ENCODE results near the gene SLC6A12.

- TF ChIP-seq CTCF (conservative IDR thresholded peaks at IDR 0.05; ENCODE audit: low read depth, low read length) = no peak
- TF ChIP-seq EZH2phosphoT487 (IDR thresholded peaks at IDR 0.05; ENCODE audit: borderline replicate concordance, low read length) = no peak
- TF ChIP-seq EZH2 (IDR thresholded peaks at IDR 0.05; ENCODE audit: low read length, unreplicated experiment) = no peak
These were observed 4.7 kb downstream of the SLC6A12 start for GRCh38 chr12:209246-209645.
